Measurements from ENCODE around the gene SLC2A6. TPM values are rescaled to one million over a fixed set of nuclear protein-coding genes. Genes with fewer than 3 reads are reported as not detected.

SLC2A6 gene
- total and polyA plus RNA-seq, 2 experiments from 2014 or later = 7.3 to 10.6 TPM

DNA sequence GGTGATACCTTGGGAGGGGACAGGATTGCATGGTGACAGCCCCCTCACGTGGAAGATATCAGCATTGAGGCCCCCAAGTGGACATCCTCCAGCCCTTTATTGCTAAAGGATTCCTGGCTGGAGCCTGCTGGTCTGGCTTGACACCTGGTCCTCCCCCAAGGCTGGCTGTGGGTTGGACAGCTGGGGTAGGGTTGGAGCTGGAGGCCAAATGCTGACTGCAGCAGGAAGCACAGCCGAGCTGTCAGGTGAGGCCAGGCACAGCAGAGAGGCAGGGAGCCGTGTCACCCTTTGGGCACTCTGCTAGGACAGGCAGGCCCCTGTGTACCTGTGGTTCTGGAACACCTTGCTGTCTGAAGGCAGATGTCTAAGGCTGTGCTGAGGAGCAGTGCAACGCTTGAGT lies 16.9 kb downstream of the SLC2A6 start:
- H3K36me3 ChIP-seq (replicated peaks; ENCODE audit: insufficient read depth, low read depth) = no peaks in the 10 kb centered on the region
- H3K4me2 ChIP-seq = peak overlapping the region; percentile 81
- H3K79me2 ChIP-seq = peaks cover 28% of the 10 kb centered on the region
- H3K9me3 ChIP-seq (ENCODE audit: low read depth) = no peaks in the 10 kb centered on the region
- no peaks in the 10 kb centered on the region for H3K9me2 ChIP-seq (replicated peaks; ENCODE audit: insufficient read depth)
- no peaks in the 10 kb centered on the region for H3K27me3 ChIP-seq
- H3K4me3 ChIP-seq = no peak overlapping the region
- TF ChIP-seq EZH2 (IDR thresholded peaks at IDR 0.05; ENCODE audit: borderline replicate concordance) (no peak), EZH2phosphoT487 (IDR thresholded peaks at IDR 0.05; ENCODE audit: low read depth, severe bottlenecking, unreplicated experiment) (no peak)
- TF ChIP-seq, protein P1, sequence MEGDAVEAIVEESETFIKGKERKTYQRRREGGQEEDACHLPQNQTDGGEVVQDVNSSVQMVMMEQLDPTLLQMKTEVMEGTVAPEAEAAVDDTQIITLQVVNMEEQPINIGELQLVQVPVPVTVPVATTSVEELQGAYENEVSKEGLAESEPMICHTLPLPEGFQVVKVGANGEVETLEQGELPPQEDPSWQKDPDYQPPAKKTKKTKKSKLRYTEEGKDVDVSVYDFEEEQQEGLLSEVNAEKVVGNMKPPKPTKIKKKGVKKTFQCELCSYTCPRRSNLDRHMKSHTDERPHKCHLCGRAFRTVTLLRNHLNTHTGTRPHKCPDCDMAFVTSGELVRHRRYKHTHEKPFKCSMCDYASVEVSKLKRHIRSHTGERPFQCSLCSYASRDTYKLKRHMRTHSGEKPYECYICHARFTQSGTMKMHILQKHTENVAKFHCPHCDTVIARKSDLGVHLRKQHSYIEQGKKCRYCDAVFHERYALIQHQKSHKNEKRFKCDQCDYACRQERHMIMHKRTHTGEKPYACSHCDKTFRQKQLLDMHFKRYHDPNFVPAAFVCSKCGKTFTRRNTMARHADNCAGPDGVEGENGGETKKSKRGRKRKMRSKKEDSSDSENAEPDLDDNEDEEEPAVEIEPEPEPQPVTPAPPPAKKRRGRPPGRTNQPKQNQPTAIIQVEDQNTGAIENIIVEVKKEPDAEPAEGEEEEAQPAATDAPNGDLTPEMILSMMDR (IDR thresholded peaks at IDR 0.05; ENCODE audit: poor library complexity) = no peak
- WGBS (ENCODE audit: low lambda C conversion rate, missing lambda C conversion rate) = 59% methylated on average over 4 of the region's 4 CpGs
- H4K20me1 ChIP-seq (ENCODE audit: insufficient read depth, poor library complexity, severe bottlenecking) = peaks cover 11% of the 10 kb centered on the region
- no peak overlapping the region for H2AFZ ChIP-seq
- peak overlapping the region; percentile 98 for H3K27ac ChIP-seq
- DNase-seq (ENCODE audit: low spot score) = no peak
- peaks cover 9% of the 10 kb centered on the region for H3K4me1 ChIP-seq (ENCODE audit: insufficient read depth)

DNA sequence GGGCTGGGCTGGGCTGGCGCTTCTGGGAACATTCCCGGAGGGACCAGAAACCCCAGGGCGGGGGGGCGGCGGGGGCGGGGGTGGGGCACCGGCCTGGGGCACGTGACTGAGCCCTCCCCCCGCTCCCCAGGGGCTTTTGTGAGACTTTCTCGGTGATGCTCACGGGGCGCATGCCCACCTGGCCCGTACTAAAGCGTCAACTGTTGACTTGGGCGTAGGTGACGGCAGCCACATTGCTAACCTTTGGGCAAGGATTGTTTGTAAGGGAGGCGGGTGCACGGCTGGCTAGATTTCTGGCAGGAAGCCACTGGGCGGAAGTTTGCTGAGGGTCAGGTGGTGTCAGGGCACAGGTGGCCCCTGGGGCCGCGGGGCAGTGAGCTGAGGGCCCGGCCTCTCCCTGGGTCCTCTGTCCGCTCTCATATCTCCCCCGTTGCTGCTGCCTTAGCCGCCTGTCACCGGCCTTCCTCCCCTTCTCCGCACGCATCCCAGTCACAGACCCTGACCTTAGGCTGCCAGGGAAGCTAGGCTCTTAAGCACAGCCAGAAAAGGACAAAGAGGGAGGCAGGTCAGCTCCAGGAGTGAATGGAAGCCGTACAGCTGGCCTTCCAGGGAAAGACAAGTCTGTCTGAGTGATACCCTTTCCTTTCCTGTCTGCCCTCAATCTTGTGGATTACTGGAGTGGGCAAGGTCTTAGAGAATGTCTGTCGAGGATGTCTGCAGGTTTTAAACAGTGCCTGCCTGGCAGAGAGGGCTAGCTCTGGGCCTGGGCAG lies 18.3 kb downstream of the SLC2A6 start:
- 6% methylated on average over 25 of the region's 30 CpGs for WGBS (ENCODE audit: low lambda C conversion rate, missing lambda C conversion rate)
- peak; percentile 91 for DNase-seq (ENCODE audit: low spot score)
- H3K27me3 ChIP-seq = no peaks in the 10 kb centered on the region
- peak overlapping the region; percentile 81 for H3K4me2 ChIP-seq
- peak overlapping the region; percentile 85 for H3K4me3 ChIP-seq
- peak overlapping the region; percentile 58 for H2AFZ ChIP-seq
- H3K9me2 ChIP-seq (replicated peaks; ENCODE audit: insufficient read depth) = no peaks in the 10 kb centered on the region
- no peaks in the 10 kb centered on the region for H3K9me3 ChIP-seq (ENCODE audit: low read depth)
- TF ChIP-seq EZH2phosphoT487 (IDR thresholded peaks at IDR 0.05; ENCODE audit: low read depth, severe bottlenecking, unreplicated experiment) = no peak
- TF ChIP-seq EZH2 (IDR thresholded peaks at IDR 0.05; ENCODE audit: borderline replicate concordance) = no peak
- TF ChIP-seq, protein P1 (IDR thresholded peaks at IDR 0.05; ENCODE audit: poor library complexity) = no peak
- peak overlapping the region; percentile 98 for H3K27ac ChIP-seq
- H3K4me1 ChIP-seq (ENCODE audit: insufficient read depth) = peaks cover 9% of the 10 kb centered on the region
- peaks cover 11% of the 10 kb centered on the region for H4K20me1 ChIP-seq (ENCODE audit: insufficient read depth, poor library complexity, severe bottlenecking)
- H3K36me3 ChIP-seq (replicated peaks; ENCODE audit: insufficient read depth, low read depth) = no peaks in the 10 kb centered on the region
- H3K79me2 ChIP-seq = peaks cover 28% of the 10 kb centered on the region

GRCh38 chr9:133459476-133460404 lies 19.2 kb downstream of the SLC2A6 start, which contains the start of gene CACFD1:
CACFD1 (plus strand) TSS chr9:133459978; CDS start chr9:133460067, 89 bp downstream.
- TF ChIP-seq EZH2phosphoT487 (IDR thresholded peaks at IDR 0.05; ENCODE audit: low read depth, severe bottlenecking, unreplicated experiment) (no peak), EZH2 (IDR thresholded peaks at IDR 0.05; ENCODE audit: borderline replicate concordance) (no peak)
- TF ChIP-seq, protein P1 (IDR thresholded peaks at IDR 0.05; ENCODE audit: poor library complexity) = no peak
- H3K4me3 ChIP-seq = peak within 1 kb of the TSS; percentile 85
- no peaks in the 10 kb centered on the region for H3K27me3 ChIP-seq
- no peaks in the 10 kb centered on the region for H3K9me2 ChIP-seq (replicated peaks; ENCODE audit: insufficient read depth)
- peak within 1 kb of the TSS; percentile 98 for H3K27ac ChIP-seq
- H3K4me2 ChIP-seq = peak within 1 kb of the TSS; percentile 81
- WGBS (ENCODE audit: low lambda C conversion rate, missing lambda C conversion rate) = under 1% methylated on average over 45 of the region's 86 CpGs
- peak within 1 kb of the TSS; percentile 58 for H2AFZ ChIP-seq
- H3K4me1 ChIP-seq (ENCODE audit: insufficient read depth) = peaks cover 9% of the 10 kb centered on the region
- peaks cover 28% of the 10 kb centered on the region for H3K79me2 ChIP-seq
- no peaks in the 10 kb centered on the region for H3K9me3 ChIP-seq (ENCODE audit: low read depth)
- H4K20me1 ChIP-seq (ENCODE audit: insufficient read depth, poor library complexity, severe bottlenecking) = peaks cover 11% of the 10 kb centered on the region
- DNase-seq (ENCODE audit: low spot score) = peak; percentile 99
- no peaks in the 10 kb centered on the region for H3K36me3 ChIP-seq (replicated peaks; ENCODE audit: insufficient read depth, low read depth)
